GM12872 (cell line): ENCODE measurements around the gene IL34.

Source experiments
- CTCF ChIP-seq: IDR thresholded peaks from 3 replicates; pipeline ENCODE4 v1.5.1; 2011; ENCODE audit warnings: low read depth, mild to moderate bottlenecking, low read length, moderate library complexity; ENCODE audit not compliant: insufficient read depth

Gene IL34

DNA sequence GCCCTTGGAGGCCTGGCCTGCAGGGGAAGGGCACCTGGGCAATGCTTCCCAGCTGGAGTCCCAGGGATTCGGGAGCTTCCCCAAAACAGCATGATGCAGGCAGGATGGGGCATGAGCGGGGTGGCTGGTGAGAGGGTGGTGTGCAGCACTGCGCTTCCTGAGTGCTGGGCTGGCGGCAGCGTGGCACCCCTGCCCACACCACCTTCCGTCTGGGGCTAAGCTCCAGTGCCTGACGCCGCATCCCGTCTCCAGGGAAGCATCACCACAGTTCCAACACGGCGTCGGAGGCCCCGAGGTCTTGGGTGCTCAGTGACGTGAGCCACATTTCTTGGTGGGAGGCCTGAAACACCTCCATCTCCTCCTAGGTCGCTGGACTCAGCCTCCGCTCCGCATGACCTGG lies 53.3 kb downstream of the IL34 start:
- TF ChIP-seq CTCF, result no peak

GRCh38 chr16:70700101-70701020 lies 54.0 kb downstream of the IL34 start:
- no peak for TF ChIP-seq CTCF

GRCh38 chr16:70701036-70701435 lies 54.7 kb downstream of the IL34 start:
- TF ChIP-seq CTCF, result no peak

- no peak for TF ChIP-seq CTCF
Observed at GRCh38 chr16:70701596-70701995, 55.2 kb downstream of the IL34 start.

DNA sequence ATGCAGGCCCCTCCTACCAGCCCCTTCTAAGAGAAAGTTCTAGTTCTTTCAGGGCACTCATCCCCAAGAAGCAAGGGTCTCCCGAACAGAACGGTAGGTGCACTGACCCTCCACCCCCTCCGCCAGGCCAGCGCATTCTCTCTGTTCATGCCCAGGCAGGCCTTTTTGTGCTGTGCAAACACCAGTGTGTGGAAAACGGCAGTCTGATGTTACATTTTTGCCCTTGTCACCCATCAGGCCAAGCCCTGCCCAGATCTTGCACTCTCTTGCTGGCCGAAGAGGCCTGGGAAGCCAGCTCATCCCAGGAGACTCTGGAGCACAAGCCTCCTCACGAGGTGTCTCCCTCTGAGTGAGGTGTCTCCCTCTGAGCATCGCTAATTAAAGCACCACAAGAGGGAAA lies 55.6 kb downstream of the IL34 start:
- no peak for TF ChIP-seq CTCF

DNA sequence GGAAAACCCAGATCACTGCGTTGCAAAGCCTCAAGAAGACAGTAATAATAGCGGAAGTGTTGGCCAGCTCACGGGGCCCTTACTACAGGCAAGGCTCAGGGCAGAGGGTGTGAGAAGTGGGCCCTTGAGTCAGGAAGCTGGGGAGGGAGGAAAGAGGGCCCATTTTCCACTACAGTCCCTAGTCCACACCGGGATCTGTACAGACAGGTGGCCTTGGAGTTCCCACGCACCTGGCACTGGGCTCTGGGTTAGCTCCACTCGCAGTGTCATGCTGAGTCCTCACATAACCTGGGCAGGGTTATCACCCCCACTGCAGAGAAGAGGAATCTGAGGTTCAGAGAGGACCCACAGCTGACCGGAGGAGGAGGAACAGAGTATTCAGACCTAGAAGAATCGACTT lies 56.3 kb downstream of the IL34 start:
- no peak for TF ChIP-seq CTCF

- TF ChIP-seq CTCF, result no peak
Observed at GRCh38 chr16:70703041-70703834, 56.9 kb downstream of the IL34 start.
